HG02981 (cell line): Measurements from ENCODE around the gene GAB3.

Experiments
- ATAC-seq: cut with Tn5 transposase; IDR thresholded peaks from one replicate; pipeline ENCODE4 v1.9.1; 2021; ENCODE audit warnings: mild to moderate bottlenecking, moderate library complexity; ENCODE audit not compliant: unreplicated experiment

Gene GAB3

GRCh38 chrX:154751669-154752271 is 893 bp upstream of the GAB3 start:
- no peak for ATAC-seq

- no peak for ATAC-seq
Observed at GRCh38 chrX:154751203-154751668, 359 bp upstream of the GAB3 start.

GRCh38 chrX:154749856-154750255 is 1.0 kb downstream of the GAB3 start:
- no peak for ATAC-seq

GRCh38 chrX:154748712-154749339 is 2.1 kb downstream of the GAB3 start:
- ATAC-seq = no peak

- no peak for ATAC-seq
Observed at GRCh38 chrX:154742613-154743012, 8.3 kb downstream of the GAB3 start.

GRCh38 chrX:154739952-154740465 is 10.9 kb downstream of the GAB3 start:
- ATAC-seq = no peak

- ATAC-seq = no peak
Observed at GRCh38 chrX:154738011-154738738, 12.7 kb downstream of the GAB3 start.

GRCh38 chrX:154737136-154737535 is 13.7 kb downstream of the GAB3 start:
- no peak for ATAC-seq

- ATAC-seq = no peak
Observed at GRCh38 chrX:154735695-154736393, 15.0 kb downstream of the GAB3 start.

GRCh38 chrX:154734061-154734781 is 16.7 kb downstream of the GAB3 start:
- no peak for ATAC-seq

GRCh38 chrX:154733066-154733425 is 17.8 kb downstream of the GAB3 start:
- no peak for ATAC-seq

- ATAC-seq = no peak
Observed at GRCh38 chrX:154732421-154733065, 18.3 kb downstream of the GAB3 start.

GRCh38 chrX:154731881-154732280 is 19.0 kb downstream of the GAB3 start:
- ATAC-seq = no peak

GRCh38 chrX:154731184-154731583 is 19.7 kb downstream of the GAB3 start:
- no peak for ATAC-seq

- ATAC-seq = no peak
Observed at GRCh38 chrX:154730253-154730891, 20.5 kb downstream of the GAB3 start.

- no peak for ATAC-seq
Observed at GRCh38 chrX:154729439-154729838, 21.4 kb downstream of the GAB3 start.

GRCh38 chrX:154728431-154729190 is 22.3 kb downstream of the GAB3 start:
- no peak for ATAC-seq

GRCh38 chrX:154727871-154728270 is 23.0 kb downstream of the GAB3 start:
- ATAC-seq = no peak

- ATAC-seq = no peak
Observed at GRCh38 chrX:154727418-154727817, 23.5 kb downstream of the GAB3 start.
